ENCODE results near the gene TMEM147. TPM values are rescaled to one million over a fixed set of nuclear protein-coding genes. Genes with fewer than 3 reads are reported as not detected.

TMEM147 gene, protein sequence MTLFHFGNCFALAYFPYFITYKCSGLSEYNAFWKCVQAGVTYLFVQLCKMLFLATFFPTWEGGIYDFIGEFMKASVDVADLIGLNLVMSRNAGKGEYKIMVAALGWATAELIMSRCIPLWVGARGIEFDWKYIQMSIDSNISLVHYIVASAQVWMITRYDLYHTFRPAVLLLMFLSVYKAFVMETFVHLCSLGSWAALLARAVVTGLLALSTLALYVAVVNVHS
- 162 and 178 TPM in 2 replicates for total RNA-seq (2014; rRNA removed; shearing (Covaris generic))
- polyA plus RNA-seq (2015; cell fraction: cytosol; rRNA removed), result 113 and 129 TPM in 2 replicates
- 55.8 and 61.4 TPM in 2 replicates for polyA plus RNA-seq (2015; cell fraction: nucleus; rRNA removed)

DNA sequence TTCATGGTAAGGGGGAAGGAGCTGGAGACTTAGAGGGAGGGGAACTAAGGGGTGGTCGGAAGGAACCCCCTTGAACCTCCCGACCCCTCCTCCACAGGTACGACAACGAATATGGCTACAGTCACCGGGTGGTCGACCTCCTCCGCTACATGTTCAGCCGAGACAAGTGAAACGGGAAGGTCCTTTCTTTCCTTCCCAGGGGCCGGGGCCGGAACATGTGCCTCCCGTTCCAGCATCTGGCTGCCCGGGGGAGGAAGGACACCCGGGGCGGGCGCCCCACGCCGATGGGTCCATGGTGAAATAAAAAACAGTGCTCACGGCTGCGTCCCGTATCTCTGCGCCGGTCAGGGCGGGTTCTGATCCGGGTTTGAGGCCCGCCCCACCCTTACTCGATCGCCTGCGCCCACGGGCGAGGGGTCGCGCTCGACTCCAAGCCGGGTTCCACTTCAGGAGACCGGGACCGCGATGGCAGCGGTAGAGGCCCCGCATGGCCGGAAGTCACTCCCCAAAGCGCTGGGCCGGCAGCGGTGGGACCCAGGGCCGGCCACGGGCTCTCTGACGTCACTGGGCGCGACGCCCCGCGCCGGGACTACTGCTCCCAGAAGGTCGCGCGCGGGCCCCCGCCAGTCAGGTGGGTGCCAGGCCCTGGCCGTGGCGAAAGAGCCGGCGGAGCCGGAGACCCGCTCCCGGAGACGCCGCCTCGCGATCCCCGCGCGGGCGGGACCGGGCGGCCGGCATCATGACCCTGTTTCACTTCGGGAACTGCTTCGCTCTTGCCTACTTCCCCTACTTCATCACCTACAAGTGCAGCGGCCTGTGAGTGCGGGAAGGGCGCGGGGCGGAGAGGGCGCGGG lies at the start of gene TMEM147:
Gene TMEM147, plus strand, starts transcription at position 626 of the 854 bp plus-strand sequence. Its CDS starts 114 bp downstream, at position 740.
- peak; percentile 88 for DNase-seq (ENCODE audit: low read depth)

DNA sequence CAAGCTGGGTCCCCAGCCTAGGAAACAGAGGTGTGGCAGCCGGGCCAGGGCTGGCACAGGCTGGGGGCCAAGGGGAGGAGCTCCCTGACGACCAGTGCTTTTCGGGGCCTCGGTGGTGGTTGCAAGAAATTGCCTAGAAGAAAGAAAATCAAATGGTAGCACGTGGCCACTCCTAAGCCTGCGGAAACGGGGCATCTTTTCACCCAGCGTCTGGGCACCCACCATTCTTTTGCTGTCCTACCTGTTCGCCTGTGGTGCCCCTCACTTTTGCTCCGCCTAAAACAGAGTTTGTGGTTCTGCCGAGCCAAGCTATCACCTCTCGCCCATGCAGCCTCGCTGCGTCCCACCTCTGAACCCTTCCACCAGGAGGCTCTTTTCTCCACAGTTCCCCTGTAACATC lies 48.0 kb upstream of the TMEM147 start:
- DNase-seq (ENCODE audit: low read depth), result no peak

DNA sequence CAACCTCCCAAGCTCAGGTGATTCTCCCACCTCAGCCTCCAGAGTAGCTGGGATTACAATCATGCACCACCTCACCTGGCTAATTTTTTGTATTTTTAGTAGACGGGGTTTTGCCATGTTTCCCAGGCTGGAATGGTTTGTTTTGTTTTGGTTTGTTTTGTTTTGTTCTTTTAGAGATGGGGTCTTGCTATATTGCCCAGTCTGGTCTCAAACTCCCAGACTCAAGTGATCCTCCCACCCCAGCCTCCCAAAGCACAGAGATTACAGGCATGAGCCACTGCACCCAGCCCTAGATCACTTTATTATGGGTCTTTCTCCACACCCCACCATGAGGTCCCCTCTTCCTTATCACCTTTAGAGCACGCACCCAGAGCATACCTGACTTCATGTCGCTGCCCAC lies 47.2 kb upstream of the TMEM147 start:
- DNase-seq (ENCODE audit: low read depth), result no peak

DNA sequence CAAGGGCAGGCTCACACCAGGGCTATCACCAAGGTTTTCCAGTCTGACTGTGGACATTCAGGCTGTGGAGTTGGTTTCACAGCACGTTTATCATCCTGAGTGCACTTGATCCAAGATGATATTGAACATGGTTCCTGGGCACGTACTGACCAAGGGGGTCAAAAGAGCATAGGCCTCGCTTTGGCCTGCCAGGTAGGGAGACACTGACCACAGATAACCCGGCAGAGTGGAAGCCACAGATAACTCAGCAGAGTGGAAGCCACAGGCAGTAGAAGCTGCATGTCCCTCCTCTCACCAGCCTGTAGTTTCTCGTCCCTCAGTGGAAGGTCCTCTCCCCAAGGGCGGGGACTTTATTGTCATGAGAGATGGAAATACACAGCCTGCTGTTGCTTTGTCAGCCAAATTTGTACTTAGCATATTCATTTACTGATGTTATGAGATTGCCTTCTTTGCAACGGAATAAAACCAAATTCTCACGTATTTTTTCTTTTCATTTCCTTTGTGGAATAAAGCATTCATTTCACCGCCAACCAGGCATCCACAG lies 46.4 kb upstream of the TMEM147 start:
- no peak for DNase-seq (ENCODE audit: low read depth)

DNA sequence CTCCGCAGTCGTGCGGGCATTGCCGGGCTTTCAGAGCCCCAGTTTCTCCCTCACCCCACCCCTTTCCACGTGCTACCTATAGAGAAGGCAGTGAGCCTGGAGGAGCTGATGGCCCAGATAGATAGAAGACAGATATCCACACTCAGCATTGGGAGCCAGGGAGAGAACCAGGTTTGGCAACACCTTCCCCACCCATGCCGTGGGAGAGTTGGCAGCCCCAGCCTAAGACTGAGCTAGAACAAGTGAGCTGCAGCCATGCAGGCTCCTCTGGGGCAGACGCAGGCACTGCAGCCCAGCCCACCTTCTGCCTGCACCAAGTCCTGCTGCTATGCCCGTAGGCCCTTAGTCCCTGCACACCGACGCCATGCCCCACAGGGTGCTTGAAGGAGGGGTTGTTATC lies 44.8 kb upstream of the TMEM147 start:
- DNase-seq (ENCODE audit: low read depth), result no peak

DNA sequence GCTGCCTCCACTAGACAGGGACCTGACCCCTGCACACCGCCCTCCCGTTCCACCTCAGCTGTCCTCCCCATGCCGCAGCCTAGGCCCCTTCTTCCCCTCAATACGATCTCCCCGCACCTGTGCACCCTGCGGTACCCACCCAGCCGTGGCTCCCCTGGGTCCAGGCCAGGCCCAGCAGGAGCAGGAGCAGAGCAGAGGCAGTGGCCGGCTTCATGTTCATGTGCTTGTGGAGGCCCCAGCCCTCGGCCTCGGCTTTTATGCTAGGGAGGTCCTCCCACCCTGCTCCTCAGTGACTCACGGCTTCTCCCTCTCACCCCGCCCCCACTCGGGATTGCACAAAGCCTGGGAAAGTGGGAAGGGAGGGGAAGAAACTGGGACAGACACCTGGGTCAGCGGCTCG lies 43.7 kb upstream of the TMEM147 start:
- DNase-seq (ENCODE audit: low read depth), result peak; percentile 53

DNA sequence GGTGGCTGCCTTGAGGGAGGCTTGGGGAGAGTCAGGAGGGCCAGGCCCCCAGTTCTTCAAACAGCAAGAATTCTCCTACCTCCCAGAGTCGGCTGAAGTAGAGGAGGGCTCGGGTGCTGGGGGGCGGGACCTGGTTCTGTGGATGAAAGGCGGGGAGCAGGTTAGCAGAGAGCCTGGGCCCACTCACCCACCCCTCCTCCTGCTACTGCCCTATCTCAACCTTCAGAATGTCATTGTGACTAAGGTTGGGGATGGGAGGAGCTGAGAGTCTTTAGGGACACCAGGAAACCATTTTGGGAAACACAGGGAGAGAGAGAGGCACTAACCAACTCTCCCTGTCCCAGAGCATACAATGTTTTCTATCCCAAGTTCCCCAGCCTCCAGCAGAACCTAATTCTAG lies 42.7 kb upstream of the TMEM147 start:
- DNase-seq (ENCODE audit: low read depth), result no peak

DNA sequence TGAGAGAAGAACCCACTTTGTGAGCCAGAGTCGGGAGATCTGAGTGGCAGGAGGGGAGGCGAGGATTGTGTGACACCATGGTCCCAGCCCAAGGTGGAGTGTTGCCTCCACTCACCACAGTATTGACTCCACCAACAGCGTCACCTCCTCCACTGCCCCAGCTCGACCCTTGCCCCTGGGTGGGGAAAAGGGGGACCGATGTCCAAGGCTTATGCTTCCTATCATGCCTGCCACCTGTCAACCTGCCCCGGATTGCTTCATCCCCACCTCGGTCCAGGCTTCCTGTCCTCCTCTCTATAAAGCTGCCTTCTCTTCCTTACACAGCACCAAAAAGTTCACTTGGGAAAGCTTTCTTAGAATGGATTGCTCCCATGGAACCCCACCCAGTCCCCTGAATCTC lies 39.4 kb upstream of the TMEM147 start:
- DNase-seq (ENCODE audit: low read depth), result no peak

DNA sequence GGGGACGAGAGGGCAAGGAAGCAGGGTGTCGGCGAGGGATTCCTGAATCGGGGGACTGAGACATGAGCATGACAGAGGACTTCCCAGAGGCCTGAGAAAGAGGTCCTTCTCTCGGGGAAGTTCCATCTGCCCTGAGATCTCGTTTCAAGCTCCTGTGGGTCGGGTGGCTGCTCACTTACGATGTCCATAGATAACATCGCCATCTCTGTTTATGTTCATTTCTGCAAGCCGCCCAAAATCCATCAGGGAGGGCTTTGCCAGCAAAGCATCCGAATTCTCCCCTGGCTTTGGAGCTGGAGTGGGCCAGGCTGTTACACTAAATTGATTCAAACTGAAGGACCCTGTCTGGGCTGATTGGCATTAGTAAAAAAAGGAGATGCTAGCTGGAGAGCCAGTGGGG lies 37.9 kb upstream of the TMEM147 start:
- DNase-seq (ENCODE audit: low read depth), result no peak

DNA sequence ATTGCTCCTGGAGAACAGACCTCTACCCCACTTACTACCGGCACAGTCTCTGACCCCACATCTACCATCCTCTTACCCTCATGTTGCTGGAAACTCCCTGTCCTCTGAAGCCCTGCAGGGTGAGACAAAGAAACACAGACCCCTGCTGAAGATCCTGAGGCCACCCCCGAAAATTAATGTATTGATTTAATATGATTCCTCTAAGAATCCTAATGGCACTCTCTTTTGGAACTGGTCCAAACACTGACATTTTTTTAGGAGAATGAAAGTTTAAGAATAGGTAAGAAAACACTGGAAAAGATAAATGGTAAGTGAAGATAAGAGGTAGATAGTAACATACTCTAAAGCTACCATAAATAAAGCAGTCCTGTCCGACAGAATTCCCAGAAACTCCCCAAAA lies 37.3 kb upstream of the TMEM147 start:
- DNase-seq (ENCODE audit: low read depth), result no peak

DNA sequence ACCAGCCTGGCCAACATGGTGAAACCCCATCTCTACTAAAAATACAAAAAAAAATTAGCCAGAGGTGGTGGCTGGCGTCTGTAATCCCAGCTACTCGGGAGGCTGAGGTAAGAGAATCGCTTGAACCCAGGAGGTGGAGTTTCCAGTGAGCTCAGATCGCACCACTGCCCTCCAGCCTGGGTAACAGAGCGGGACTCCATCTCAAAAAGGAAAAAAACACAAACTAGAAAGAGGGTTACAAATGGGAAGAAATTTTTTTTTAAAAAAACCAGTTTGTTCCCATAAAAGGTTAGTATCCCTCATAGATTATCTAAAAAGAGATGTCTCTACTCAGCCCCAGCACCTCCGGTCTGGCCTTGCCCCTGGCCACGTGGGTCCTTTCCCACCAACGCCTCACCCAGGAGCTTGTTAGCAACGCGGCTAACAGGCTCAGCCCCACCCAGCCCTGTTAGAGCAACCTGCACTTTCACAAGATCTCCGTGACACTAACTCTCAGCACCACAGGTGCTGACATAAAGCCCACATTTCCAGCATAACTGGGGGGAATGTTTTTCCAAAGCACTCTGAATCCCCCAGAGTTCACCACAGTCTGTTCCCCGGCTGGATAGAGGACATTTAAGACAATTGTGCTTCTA lies 36.3 kb upstream of the TMEM147 start:
- peak; percentile 36 for DNase-seq (ENCODE audit: low read depth)

DNA sequence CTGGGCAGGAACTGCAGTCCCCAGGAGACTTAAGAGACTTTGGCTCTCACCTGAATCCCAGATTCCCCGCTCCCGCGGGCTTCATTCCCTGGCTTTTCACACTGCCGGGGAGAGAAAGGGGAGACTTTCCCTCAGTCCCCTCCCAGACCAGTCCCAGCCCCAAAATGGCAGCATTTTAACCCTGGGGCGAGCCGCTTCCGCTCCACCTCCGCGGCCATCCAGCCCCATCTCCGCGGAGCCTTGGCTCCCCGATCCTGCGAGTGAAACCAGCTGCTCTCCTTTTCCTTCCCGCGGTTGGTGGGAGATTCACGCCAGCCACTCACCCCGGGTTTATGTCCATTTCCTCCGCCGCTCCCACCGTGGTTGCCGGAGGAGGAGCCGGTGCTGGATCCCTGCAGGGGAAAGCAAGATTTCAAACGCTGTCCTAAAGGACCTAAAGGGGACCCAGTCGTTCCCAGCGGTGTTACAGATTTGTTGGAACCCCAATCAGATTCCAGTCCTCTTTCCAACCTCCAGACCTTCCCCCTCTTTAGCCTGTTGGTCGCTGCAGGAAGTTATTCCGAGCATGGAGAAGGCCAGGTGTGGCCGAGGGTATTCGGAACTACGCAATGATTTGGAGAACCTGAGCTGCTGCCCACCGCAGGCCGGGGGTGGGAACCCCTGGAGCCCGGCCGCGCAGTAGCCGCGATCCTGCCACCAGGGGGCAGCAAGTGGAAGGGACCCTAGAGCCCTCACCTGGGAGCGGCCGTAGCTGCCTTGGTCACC lies 35.4 kb upstream of the TMEM147 start:
- DNase-seq (ENCODE audit: low read depth), result peak; percentile 73

DNA sequence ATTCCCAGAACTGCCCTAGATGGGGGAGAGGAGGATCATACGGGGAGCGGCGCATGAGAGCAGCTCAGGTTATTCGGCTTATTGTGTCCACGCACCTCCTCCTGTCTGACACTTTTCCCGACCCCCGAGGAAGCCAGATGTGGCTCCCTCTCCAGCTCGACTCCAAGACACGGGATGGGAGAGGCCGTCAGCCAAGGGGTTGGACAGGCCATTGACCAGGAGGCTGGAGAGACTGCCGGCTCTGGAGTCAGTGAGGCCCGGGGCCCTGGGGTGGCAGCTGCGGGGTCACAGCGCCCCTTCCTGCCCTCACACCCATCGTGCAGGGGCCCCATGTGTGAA lies 34.8 kb upstream of the TMEM147 start:
- no peak for DNase-seq (ENCODE audit: low read depth)

DNA sequence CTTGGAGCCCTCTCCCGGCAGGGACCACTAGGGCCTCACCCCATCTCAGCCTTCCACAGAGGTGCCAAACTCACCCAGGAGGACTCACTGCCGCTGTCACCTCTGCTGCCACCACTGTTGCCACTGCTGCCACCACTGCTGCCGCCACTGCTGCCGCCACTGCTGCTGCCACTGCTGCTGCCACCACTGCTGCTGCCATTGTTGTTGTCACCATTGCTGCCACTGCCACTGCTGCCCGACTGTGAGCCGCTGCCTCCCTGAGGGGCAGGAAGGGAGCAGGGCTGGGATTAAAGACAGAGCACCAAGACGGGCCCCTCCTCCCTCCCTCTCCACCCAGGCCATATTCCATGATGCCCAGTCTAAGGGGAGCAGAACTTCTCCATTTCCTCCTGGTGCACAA lies 34.1 kb upstream of the TMEM147 start:
- no peak for DNase-seq (ENCODE audit: low read depth)

DNA sequence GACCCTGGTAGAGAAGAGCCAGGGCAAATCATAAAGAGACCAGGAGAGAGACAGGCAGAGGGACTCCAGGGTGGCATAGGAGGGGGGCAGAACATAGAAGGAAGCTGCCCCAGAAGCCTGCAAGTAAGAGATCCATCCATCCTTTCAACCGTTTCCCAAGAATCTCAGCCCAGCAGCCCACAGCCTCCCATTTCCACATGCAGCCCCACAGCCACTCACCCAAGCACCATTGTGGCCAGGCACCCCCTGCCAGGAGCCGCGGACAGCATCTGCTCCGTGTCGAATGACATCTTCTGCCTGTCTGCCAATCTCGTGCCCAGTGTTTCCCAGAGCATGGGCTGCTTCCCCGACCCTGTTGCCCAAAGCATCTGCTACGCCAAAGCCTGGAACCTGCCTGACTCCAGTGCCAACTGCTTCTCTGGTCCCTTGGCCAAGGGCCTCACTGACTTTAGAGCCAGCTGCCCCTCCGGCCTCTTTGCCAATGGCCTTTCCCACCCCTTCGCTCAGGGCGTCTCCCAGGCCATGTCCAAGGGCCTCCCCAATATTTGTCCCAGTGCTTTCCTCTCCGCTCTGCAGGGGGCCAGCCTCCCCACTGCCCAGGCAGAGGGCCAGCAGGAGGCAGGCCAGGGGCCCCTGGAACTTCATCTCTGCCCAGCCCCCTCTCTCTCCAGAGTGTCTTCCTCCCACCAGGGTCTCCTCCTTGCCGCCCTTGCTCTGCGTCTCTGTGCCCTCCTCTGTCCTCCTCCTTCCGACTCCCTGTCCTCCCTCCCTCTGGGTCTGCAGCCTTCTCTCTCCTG lies 32.4 kb upstream of the TMEM147 start:
- no peak for DNase-seq (ENCODE audit: low read depth)

DNA sequence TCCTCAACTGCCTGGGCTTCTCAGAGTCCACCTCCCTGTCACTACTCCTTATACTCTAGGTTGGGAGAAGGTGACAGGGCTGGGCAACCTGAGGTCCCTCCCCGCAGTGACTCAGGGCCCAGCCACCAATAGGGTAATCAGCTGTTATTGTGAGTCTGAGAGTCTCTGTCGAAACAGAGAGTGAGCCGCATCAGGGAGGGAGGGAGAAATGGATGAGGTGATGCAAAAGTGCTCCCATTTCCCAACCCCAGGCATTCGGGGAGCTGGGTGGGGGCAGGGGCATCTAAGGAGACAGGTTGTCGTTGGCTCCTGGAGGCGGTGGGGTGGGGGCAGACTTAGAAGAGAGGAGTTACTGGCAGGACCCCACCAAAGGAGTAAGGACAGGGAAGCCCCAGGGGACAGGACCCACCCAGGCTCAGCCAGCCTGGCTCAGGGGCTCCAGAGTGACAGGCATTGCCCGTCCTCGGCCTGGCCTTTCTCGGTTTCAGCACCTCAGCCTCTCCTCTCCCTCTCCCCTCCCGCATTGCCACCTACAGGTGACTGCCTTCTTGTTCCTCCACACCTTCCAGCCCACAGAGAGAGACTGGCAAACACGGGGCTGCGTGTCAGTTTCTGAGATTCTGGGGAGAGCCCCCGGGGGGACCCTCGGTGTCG lies 31.7 kb upstream of the TMEM147 start, which contains the start of gene DMKN:
Gene DMKN, minus strand, starts transcription at position 22 of the 654 bp plus-strand sequence. CDS start 174 bp downstream, outside the sequence.
- DNase-seq (ENCODE audit: low read depth), result peak; percentile 33

DNA sequence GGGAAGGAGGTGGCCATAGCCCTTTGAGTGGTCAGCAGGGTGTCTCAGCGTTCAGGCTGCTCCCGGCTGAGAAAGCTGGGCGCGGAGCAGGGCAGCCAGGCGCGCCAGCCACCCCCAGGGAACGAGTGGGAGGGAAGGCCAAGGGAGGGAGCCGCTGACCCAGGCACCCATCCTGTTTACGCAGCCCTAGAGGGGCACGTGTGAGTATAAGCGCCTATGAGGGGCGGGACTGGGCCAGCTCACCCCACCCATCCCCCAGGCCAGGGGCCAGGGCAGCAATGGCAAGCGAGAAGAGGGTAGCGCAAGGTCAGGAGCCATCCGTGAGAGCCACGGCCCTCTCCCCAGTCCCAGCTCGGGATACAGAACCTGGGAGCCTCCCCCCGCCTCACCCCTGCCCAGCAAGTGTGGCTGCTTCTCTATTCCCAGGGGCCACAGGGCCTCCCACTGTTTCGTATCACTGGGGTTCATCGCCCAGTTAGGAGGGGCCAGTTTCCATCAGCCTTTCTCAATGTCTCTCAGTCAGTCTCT lies 31.1 kb upstream of the TMEM147 start:
- no peak for DNase-seq (ENCODE audit: low read depth)

DNA sequence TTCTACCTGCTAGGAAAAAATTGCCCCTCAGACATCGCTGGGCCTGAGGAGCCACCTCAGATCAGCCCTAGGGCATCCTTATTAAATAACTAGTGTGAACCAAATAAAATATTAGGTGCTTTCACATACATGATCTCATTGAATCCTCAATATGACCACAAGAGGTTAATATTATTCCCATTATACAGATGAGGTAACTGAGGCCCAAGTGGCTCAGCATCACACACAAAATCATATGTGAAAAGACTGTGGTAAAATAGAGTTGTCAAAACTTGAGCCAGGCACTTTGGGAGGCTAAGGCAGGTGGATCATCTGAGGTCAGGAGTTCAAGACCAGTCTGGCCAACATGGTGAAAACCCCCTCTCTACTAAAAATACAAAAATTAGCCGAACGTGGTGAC lies 29.1 kb upstream of the TMEM147 start:
- DNase-seq (ENCODE audit: low read depth), result no peak

DNA sequence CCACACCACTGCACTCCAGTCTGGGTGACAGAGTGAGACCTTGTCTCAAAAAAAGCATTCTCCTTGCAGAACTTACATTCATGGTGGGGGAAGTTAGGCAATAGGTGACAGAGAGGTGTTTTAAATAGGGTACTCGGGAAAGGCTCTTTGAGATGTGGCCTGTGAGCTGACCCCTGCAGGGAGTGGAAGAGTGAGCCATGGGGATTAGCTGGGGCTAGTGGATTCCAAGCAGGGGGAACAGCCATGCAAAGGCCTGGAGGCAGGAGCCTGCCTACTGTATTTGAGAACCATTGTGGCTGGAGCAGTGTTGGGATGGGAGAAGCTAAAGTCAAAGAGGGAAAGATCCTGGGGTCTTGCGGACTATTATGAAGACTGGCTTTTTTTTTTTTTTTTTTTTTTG lies 28.1 kb upstream of the TMEM147 start:
- no peak for DNase-seq (ENCODE audit: low read depth)
